Breast epithelium (tissue), 4 donors: ENCODE measurements around the gene ANKS1A. TPM values are rescaled to one million over a fixed set of nuclear protein-coding genes. Genes with fewer than 3 reads are reported as not detected.

Experiments used
- DNase-seq, 2 donors: peaks; one replicate each; pipeline ENCODE4 v3.0.0-alpha.2; 2019; ENCODE audit warnings: low spot score in 2 of 2
- H3K27ac ChIP-seq, 2 donors: fragments of 200-600 bp; sonication (generic) in 1 of 2; one replicate each; pipeline ENCODE4 v1.5.1; 2016 to 2019; ENCODE audit warnings: mild to moderate bottlenecking in 1 of 2
- H3K27me3 ChIP-seq, 2 donors: fragments of 200-600 bp; sonication (generic) in 1 of 2; one replicate each; pipeline versions ENCODE4 v1.5.1 to v1.6.0; 2017 to 2019; ENCODE audit warnings: control low read depth in 1 of 2, mild to moderate bottlenecking in 1 of 2
- H3K36me3 ChIP-seq: fragments of 200-600 bp; one replicate; pipeline ENCODE4 v1.5.1; 2019
- H3K4me1 ChIP-seq, 2 donors: fragments of 200-600 bp; sonication (generic); one replicate each; pipeline ENCODE4 v1.5.1; 2016 to 2019; ENCODE audit warnings: control low read depth in 1 of 2
- H3K4me3 ChIP-seq, 3 donors: fragments of 200-600 bp; sonication (generic); 1 replicate in 2 of 3; 2 replicates in 1 of 3; pipeline ENCODE4 v1.5.1; 2016 to 2019; ENCODE audit warnings: mild to moderate bottlenecking in 3 of 3, moderate library complexity in 2 of 3
- H3K9me3 ChIP-seq, 2 donors: fragments of 200-600 bp; sonication (generic) in 1 of 2; one replicate each; pipeline ENCODE4 v1.5.1; 2016 to 2019; ENCODE audit warnings: control low read depth in 1 of 2
- POLR2A ChIP-seq: fragments of 450-650 bp; IDR thresholded peaks from one replicate; pipeline ENCODE4 v1.6.1; 2016; ENCODE audit warnings: antibody characterized with exemption, mild to moderate bottlenecking, moderate library complexity
- POLR2AphosphoS5 ChIP-seq, 3 donors: sonication (generic); formaldehyde crosslinking; IDR thresholded peaks; one replicate each; pipeline ENCODE4 v1.6.1; 2017; ENCODE audit warnings: antibody characterized with exemption in 3 of 3
- intact Hi-C: fragments of 100-400 bp; cut with DNase I; formaldehyde crosslinking; loops from one replicate; pipeline ENCODE4 v1.15.1; 2023; ENCODE audit warnings: low total_unique reads
- total RNA-seq, 3 donors: library from RNA; depleted of rRNA; stranded (reverse); fragments of >200 nt; gene quantifications; one replicate each; pipeline ENCODE4 v1.1.0, GENCODE V29; 2016
- TF ChIP-seq, protein P1 (sequence below), 3 donors: fragments of 450-650 bp; IDR thresholded peaks; one replicate each; pipeline ENCODE4 v1.5.1; 2016 to 2017; ENCODE audit warnings: antibody characterized with exemption in 3 of 3, mild to moderate bottlenecking in 3 of 3, moderate library complexity in 3 of 3

The ANKS1A gene
- total RNA-seq, 3 donors from 2014 or later = 18.2 to 26.5 (median 23.4) TPM

DNA sequence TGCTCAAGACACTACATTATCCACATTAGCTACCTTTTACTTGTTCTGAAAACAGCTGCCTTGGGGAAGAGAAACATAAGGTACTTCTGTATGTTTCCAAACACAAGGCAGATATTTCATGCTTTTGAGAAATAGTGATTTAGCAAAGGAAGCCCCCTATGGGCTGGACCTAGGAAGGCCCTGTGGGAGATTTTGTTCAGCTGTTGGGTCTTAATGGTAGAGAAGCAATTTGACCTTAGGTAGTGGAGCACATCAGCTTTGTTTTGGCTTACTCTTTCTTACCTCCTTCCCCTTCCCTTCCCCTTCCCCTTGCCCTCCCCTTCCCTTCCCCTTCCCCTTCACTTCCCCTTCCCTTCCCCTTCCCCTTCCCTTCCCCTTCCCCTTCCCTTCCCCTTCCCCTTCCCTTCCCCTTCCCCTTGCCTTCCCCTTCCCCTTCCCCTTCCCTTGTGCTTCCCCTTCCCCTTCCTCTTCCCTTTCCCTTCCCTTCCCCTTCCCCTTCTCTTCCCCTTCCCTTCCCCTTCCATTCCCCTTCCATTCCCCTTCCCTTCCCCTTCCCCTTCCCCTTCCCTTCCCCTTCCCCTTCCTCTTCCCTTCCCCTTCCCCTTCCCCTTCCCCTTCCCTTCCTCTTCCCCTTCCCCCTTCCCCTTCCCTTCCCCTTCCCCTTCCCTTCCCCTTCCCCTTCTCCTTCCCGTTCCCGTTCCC lies 84.6 kb downstream of the ANKS1A start:
- no peaks in the 10 kb centered on the region for H3K4me1 ChIP-seq
- H3K36me3 ChIP-seq = no peaks in the 10 kb centered on the region
- intact Hi-C loops = no loop called here
- TF ChIP-seq, protein P1, sequence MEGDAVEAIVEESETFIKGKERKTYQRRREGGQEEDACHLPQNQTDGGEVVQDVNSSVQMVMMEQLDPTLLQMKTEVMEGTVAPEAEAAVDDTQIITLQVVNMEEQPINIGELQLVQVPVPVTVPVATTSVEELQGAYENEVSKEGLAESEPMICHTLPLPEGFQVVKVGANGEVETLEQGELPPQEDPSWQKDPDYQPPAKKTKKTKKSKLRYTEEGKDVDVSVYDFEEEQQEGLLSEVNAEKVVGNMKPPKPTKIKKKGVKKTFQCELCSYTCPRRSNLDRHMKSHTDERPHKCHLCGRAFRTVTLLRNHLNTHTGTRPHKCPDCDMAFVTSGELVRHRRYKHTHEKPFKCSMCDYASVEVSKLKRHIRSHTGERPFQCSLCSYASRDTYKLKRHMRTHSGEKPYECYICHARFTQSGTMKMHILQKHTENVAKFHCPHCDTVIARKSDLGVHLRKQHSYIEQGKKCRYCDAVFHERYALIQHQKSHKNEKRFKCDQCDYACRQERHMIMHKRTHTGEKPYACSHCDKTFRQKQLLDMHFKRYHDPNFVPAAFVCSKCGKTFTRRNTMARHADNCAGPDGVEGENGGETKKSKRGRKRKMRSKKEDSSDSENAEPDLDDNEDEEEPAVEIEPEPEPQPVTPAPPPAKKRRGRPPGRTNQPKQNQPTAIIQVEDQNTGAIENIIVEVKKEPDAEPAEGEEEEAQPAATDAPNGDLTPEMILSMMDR (IDR thresholded peaks at IDR 0.05) = no peak
- TF ChIP-seq POLR2AphosphoS5 (IDR thresholded peaks at IDR 0.05) (no peak), POLR2A (no peak)
- H3K4me3 ChIP-seq = no peak overlapping the region
- no peak overlapping the region for H3K27ac ChIP-seq
- H3K27me3 ChIP-seq = no peaks in the 10 kb centered on the region
- H3K9me3 ChIP-seq = no peaks in the 10 kb centered on the region
- no peak for DNase-seq

DNA sequence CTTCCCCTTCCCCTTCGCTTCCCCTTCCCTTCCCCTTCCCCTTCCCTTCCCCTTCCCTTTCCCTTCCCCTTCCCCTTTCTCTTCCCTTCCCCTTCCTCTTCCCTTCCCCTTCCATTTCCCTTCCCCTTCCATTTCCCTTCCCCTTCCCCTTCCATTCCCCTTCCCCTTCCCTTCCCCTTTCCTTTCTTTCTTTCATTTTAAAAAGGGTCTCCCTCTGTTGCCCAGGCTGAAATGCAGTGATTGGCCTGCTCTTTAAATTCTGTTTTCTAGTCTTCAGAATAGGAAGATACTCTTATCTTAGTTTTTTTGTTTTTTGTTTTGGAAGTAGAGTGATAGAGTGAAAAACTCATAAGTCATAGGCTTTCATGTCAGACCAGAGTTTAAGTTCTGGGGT lies 85.2 kb downstream of the ANKS1A start:
- intact Hi-C loops = no loop called here
- Histone ChIP-seq H3K36me3 (no peaks in the 10 kb centered on the region), H3K27me3 (no peaks in the 10 kb centered on the region), H3K9me3 (no peaks in the 10 kb centered on the region), H3K27ac (no peak overlapping the region), H3K4me3 (no peak overlapping the region), H3K4me1 (no peaks in the 10 kb centered on the region)
- DNase-seq = no peak
- TF ChIP-seq POLR2AphosphoS5 (IDR thresholded peaks at IDR 0.05) = no peak
- TF ChIP-seq, protein P1 (IDR thresholded peaks at IDR 0.05) = no peak
- no peak for TF ChIP-seq POLR2A

DNA sequence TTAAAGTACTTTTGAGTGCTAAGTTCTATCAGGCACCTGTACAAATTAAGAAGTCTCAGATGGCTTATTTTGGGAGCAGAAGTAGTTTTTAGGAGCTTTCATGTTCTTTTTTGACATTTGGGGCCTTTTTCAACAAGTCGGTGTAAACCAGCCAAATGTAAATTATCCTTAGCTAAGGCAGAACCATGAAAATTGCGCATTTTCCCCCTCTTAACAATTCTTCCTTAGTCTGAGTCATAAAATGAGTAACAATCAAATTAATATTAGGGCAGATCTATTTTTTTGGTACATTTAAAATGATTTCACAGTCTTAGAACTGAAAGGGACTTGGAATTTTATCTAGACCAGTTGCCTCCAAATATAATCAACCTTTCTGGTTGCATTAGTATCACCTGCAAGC lies 87.2 kb downstream of the ANKS1A start:
- intact Hi-C loops = loop anchor here (5.0 kb wide), 1 partner anchor 619 kb away; no protein-coding TSS in a partner anchor
- H3K27ac ChIP-seq = no peak overlapping the region
- no peaks in the 10 kb centered on the region for H3K36me3 ChIP-seq
- H3K27me3 ChIP-seq = no peaks in the 10 kb centered on the region
- no peaks in the 10 kb centered on the region for H3K4me1 ChIP-seq
- TF ChIP-seq POLR2AphosphoS5 (IDR thresholded peaks at IDR 0.05) (no peak), POLR2A (no peak)
- TF ChIP-seq, protein P1 (IDR thresholded peaks at IDR 0.05) = no peak
- no peak overlapping the region for H3K4me3 ChIP-seq
- no peaks in the 10 kb centered on the region for H3K9me3 ChIP-seq
- no peak for DNase-seq

DNA sequence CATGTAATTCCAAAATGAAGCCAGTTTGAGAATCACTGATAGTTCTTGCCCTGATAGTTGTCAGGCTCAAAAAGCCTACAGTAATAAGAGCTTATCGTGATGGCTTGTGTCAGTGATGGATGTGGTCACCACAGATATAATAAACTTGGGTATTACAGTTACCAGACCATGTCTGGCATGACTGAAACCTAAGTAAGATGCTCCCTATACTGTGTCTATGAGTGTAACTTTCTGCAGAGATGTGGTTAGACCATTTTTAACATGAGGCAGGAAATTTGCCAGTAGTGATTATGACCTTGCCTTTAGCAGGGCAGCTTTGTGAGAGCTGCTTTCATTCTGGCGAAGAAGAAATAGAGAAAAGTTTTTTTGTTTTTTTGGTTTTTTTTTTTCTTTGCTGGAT lies 90.2 kb downstream of the ANKS1A start:
- no peak overlapping the region for H3K4me3 ChIP-seq
- no peak for TF ChIP-seq POLR2A
- TF ChIP-seq, protein P1 (IDR thresholded peaks at IDR 0.05) = no peak
- TF ChIP-seq POLR2AphosphoS5 (IDR thresholded peaks at IDR 0.05) = no peak
- no peak overlapping the region for H3K27ac ChIP-seq
- no peaks in the 10 kb centered on the region for H3K4me1 ChIP-seq
- H3K27me3 ChIP-seq = no peaks in the 10 kb centered on the region
- intact Hi-C loops = loop anchor here (5.0 kb wide), 1 partner anchor 622 kb away; no protein-coding TSS in a partner anchor
- no peaks in the 10 kb centered on the region for H3K9me3 ChIP-seq
- DNase-seq = no peak
- H3K36me3 ChIP-seq = no peaks in the 10 kb centered on the region

DNA sequence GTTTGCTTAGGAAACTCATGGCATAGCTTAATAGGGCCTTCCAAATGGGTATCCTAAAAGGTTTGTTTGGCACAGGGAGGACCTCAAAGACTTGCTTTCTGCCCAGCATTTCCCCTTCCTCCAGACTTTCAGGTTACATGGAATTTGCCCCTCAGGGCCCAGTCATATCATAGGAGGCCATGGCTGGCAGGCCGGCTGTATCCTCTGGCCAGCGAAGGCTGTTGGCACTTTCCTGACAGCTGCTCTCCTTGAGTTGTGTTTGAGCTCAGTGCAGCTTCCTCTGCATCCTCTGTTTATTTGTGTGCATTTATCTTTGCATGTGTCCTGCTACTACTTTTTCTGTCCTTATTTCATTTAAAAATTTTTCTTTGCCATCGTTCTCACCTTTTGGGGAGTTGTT lies 90.9 kb downstream of the ANKS1A start:
- Histone ChIP-seq H3K36me3 (no peaks in the 10 kb centered on the region), H3K27me3 (no peaks in the 10 kb centered on the region), H3K27ac (no peak overlapping the region), H3K9me3 (no peaks in the 10 kb centered on the region), H3K4me3 (no peak overlapping the region), H3K4me1 (no peaks in the 10 kb centered on the region)
- no peak for DNase-seq
- intact Hi-C loops = loop anchor here (5.0 to 10.0 kb wide), 2 partner anchors 155 to 623 kb away; no protein-coding TSS in a partner anchor
- TF ChIP-seq POLR2A (no peak), POLR2AphosphoS5 (IDR thresholded peaks at IDR 0.05) (no peak)
- TF ChIP-seq, protein P1 (IDR thresholded peaks at IDR 0.05) = no peak
